ENCODE measurements around the gene NOXO1.

GRCh38 chr16:2027024-2028010, 46.0 kb upstream of the NOXO1 start:
- TF ChIP-seq CTCF (IDR thresholded peaks at IDR 0.05) (no peak), POLR2A (IDR thresholded peaks at IDR 0.05) (no peak)

Measured in thyroid gland (tissue), 4 donors.